GM12865 (cell line): ENCODE results near the gene PLD1.
"Not testable (repeated sequence)": the region's sequence is repeated elsewhere in the genome, so short reads cannot be mapped to it uniquely, and the experiment has no call there.

Experiments used
- DNase-seq: peaks from one replicate; pipeline ENCODE4 v3.0.0; 2010; ENCODE audit warnings: low read depth
- H3K4me3 ChIP-seq: 2 replicates; pipeline ENCODE4 v1.5.1; 2011; ENCODE audit warnings: mild to moderate bottlenecking, low read depth, low read length, control low read depth
- TF ChIP-seq, protein P1 (sequence below): IDR thresholded peaks from 2 replicates; pipeline ENCODE4 v1.5.1; 2011; ENCODE audit warnings: low read length, control low read depth, low read depth, inconsistent platforms; ENCODE audit not compliant: insufficient read depth; ENCODE audit errors: missing control alignments

Gene PLD1

DNA sequence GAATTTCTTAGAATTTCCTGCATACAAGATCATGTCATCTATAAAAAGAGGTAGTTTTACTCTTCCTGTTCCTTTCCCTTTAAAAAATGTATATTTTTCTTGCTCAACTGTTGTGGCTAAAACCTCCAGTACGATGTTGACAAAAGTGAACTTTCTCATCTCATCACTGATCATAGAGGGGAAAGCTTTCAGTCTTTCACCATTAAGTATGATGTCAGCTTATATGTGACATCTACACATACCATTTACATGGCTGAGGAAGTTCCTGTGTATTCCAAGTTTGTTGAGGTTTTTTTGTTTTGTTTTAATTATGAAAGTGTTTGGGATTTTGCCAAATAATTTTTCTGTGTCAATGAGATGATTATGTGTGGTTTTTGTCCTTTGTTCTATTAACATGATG is 173.6 kb downstream of the PLD1 start:
- no peak for DNase-seq
- H3K4me3 ChIP-seq: no peak overlapping the region
- TF ChIP-seq, protein P1, sequence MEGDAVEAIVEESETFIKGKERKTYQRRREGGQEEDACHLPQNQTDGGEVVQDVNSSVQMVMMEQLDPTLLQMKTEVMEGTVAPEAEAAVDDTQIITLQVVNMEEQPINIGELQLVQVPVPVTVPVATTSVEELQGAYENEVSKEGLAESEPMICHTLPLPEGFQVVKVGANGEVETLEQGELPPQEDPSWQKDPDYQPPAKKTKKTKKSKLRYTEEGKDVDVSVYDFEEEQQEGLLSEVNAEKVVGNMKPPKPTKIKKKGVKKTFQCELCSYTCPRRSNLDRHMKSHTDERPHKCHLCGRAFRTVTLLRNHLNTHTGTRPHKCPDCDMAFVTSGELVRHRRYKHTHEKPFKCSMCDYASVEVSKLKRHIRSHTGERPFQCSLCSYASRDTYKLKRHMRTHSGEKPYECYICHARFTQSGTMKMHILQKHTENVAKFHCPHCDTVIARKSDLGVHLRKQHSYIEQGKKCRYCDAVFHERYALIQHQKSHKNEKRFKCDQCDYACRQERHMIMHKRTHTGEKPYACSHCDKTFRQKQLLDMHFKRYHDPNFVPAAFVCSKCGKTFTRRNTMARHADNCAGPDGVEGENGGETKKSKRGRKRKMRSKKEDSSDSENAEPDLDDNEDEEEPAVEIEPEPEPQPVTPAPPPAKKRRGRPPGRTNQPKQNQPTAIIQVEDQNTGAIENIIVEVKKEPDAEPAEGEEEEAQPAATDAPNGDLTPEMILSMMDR: no peak

DNA sequence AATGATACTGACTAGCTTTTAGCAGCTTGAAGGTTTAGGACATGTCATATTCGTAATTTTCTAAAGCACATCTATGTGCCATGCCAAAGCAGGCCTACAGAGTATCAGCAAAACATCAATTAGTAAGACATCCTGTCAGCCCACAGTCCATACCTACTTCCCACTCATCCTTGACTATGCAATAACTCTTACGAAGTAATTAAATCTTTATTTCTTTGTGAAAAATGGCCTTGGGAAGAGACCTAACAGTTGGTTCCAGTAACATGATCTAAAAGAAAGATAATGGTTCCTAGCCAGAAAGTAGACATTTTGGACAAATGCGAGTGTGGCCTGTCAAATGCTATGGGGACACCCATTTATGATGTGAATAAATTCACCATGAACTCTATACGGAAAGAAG is 177.5 kb downstream of the PLD1 start:
- TF ChIP-seq, protein P1: no peak
- no peak overlapping the region for H3K4me3 ChIP-seq
- DNase-seq: no peak

DNA sequence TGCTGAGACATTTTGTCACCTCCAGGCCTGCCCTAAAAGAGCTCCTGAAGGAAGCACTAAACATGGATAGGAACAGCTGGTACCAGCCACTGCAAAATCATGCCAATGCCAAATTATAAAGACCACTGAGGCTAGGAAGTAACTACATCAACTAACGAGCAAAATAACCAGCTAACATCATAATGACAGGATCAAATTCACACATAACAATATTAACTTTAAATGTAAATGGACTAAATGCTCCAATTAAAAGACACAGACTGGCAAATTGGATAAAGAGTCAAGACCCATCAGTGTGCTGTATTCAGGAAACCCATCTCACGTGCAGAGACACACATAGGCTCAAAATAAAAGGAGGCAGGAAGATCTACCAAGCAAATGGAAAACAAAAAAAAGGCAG is 183.5 kb downstream of the PLD1 start:
- not testable (repeated sequence) for H3K4me3 ChIP-seq, DNase-seq

DNA sequence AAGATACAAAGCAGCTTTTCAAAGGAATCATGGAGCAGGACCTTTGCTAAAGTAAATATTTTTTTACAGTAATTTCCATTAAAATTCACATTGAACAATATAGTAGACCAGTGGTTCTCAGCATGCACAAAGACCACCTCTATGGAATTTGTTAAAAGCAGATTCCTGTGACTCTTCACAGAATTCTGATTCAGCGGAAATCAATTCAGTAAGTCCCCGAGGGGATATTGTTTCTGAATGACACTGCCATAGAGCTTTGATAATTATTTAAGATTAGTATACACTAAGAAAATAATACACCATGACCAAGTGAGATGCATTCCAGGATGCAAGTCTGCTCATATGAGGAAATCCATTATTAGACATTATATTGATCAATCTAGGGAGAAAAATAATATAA is 188.2 kb downstream of the PLD1 start:
- TF ChIP-seq, protein P1: no peak
- DNase-seq: no peak
- no peak overlapping the region for H3K4me3 ChIP-seq

DNA sequence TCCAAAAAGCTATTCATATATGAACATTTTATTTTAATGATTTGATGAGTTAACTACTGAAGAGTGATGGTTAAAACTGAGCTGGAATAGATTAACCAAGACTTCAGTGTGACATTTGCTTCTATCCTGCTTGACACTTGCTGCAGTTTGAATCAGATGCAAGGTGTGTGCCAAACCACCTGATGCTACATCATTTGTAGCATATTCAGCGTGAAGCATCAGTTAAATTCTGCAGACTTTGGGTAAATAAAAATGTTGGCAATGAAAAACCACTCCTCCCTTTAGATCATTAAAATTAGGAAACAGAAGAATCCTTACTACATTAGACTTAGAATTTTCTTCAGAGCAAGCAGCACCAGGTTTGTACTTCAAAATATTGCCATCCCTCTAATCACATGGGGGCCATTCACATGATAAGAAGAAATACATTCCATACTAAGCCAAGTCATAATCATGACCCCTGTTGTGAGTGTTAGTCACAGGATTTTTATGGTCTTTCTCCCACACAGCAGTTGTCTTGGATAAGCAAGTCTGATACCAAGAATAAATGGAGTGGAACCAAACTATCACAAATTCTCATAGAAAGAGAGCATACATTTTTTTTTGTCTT is 189.4 kb downstream of the PLD1 start:
- TF ChIP-seq, protein P1: no peak

DNA sequence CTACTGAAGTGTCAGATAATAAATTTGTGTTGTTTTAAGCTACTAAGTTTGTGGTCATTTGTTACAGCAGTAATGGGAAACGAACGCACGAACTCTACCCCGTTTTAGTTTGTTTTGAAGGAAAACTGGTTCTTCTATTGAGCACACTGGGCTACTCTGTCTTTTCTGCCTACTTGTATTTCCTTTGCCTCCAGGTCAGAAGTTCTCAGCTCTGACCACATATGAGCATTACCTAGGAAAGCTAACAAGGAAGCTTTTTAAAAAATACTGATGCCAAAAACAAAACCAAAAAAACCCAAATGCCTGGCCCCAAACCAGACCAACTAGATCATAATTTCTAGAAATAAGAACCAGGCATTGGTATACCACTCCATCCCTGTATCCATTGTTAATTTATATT is 193.5 kb downstream of the PLD1 start:
- H3K4me3 ChIP-seq: no peak overlapping the region
- DNase-seq: no peak
- TF ChIP-seq, protein P1: no peak

More for the DNA sequence above, 189.4 kb downstream of the PLD1 start:
- DNase-seq: no peak
- no peak overlapping the region for H3K4me3 ChIP-seq

DNA sequence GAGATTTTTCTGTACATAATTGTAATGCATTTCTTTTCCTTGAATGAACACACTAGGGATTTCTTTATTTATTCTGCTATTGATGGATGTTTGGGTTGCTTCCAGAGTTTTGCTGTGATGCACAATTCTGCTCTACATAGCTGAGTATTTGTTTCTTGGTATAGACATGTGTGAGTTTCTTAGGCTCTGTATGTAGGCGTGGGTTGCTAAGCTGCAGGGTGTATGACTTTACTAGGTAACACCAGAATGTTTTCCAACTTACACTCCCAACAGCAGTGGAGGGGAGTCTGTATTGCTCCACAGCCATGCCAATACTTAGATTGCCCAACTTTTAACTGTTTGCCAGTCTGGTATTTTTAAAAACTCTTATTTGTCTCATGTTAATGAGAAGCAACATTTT is 194.6 kb downstream of the PLD1 start:
- TF ChIP-seq, protein P1: no peak
- no peak for DNase-seq
- H3K4me3 ChIP-seq: no peak overlapping the region
